NB4 (cell line): ENCODE measurements around the gene TRIM68.

Experiments
- CTCF ChIP-seq: IDR thresholded peaks from one replicate; pipeline ENCODE4 v1.5.1; 2012; ENCODE audit warnings: low read depth, low read length
- MAX ChIP-seq: IDR thresholded peaks from 2 replicates; pipeline ENCODE4 v1.6.1; 2011; ENCODE audit warnings: low read depth, low read length
- POLR2A ChIP-seq: IDR thresholded peaks from 2 replicates; pipeline ENCODE4 v1.6.1; 2011; ENCODE audit warnings: mild to moderate bottlenecking; ENCODE audit not compliant: insufficient read length; ENCODE audit errors: extremely low read depth

GRCh38 chr11:4605057-4605456 lies 3.0 kb downstream of the TRIM68 start:
- no peak for TF ChIP-seq MAX
- no peak for TF ChIP-seq CTCF
- TF ChIP-seq POLR2A: no peak
